Suprapubic skin (tissue), 4 donors: Measurements from ENCODE around the gene DNAAF8. TPM values are rescaled to one million over a fixed set of nuclear protein-coding genes. Genes with fewer than 3 reads are reported as not detected.

Experiments used
- DNase-seq, 2 donors: peaks; one replicate each; pipeline ENCODE4 v3.0.0-alpha.2; 2019; ENCODE audit warnings: low spot score in 2 of 2
- H3K27ac ChIP-seq: fragments of 200-600 bp; sonication (generic); one replicate; pipeline ENCODE4 v1.5.1; 2019
- H3K27me3 ChIP-seq: fragments of 200-600 bp; sonication (generic); one replicate; pipeline ENCODE4 v1.5.1; 2019
- H3K36me3 ChIP-seq: fragments of 200-600 bp; sonication (generic); one replicate; pipeline ENCODE4 v1.5.1; 2019
- H3K4me1 ChIP-seq: fragments of 200-600 bp; sonication (generic); one replicate; pipeline ENCODE4 v1.5.1; 2019
- H3K4me3 ChIP-seq: fragments of 200-600 bp; sonication (generic); one replicate; pipeline ENCODE4 v1.5.1; 2019; ENCODE audit warnings: mild to moderate bottlenecking
- H3K9me3 ChIP-seq: fragments of 200-600 bp; sonication (generic); one replicate; pipeline ENCODE4 v1.5.1; 2019
- CTCF ChIP-seq, 2 donors: fragments of 200-600 bp in 1 of 2; fragments of 450-650 bp in 1 of 2; sonication (generic) in 1 of 2; IDR thresholded peaks; one replicate each; pipeline ENCODE4 v1.5.1; 2016 to 2019; ENCODE audit warnings: antibody characterized with exemption in 2 of 2, mild to moderate bottlenecking in 1 of 2, moderate library complexity in 1 of 2
- EP300 ChIP-seq: sonication (generic); formaldehyde crosslinking; IDR thresholded peaks from one replicate; pipeline ENCODE4 v1.6.1; 2017; ENCODE audit warnings: antibody characterized with exemption
- POLR2A ChIP-seq, 2 donors: fragments of 450-650 bp; IDR thresholded peaks; one replicate each; pipeline ENCODE4 v1.6.1; 2017; ENCODE audit warnings: antibody characterized with exemption in 2 of 2, mild to moderate bottlenecking in 2 of 2, moderate library complexity in 2 of 2
- POLR2AphosphoS5 ChIP-seq, 3 donors: sonication (generic); formaldehyde crosslinking; IDR thresholded peaks; one replicate each; pipeline ENCODE4 v1.6.1; 2017; ENCODE audit warnings: antibody characterized with exemption in 3 of 3
- WGBS: methylation state at CpG from one replicate; pipeline ENCODE4 v1.1.5; 2018; 5-methylcytosine and 5-hydroxymethylcytosine counted together
- total RNA-seq, 4 donors: library from RNA; depleted of rRNA; stranded (reverse); fragments of >200 nt; gene quantifications; one replicate each; pipeline ENCODE4 v1.1.0, GENCODE V29; 2016

DNAAF8 gene
- 1 to 10 TPM in 2 of 4 donors, under 1 TPM in 1, not detected in 1; 0.36 to 1.7 (median 1.4) TPM for total RNA-seq

GRCh38 chr16:4734063-4734729 lies at the start of gene DNAAF8, which contains the start of gene ANKS3:
TSS of gene DNAAF8 (plus strand) at chr16:4734537. CDS start at chr16:4736515, 1,978 bp downstream.
TSS of gene ANKS3 (minus strand) at chr16:4734271. CDS start at chr16:4730149, 4,122 bp downstream.
- Histone ChIP-seq H3K27me3 (no peaks in the 10 kb centered on the region), H3K36me3 (peaks cover 14% of the 10 kb centered on the region), H3K27ac (peak within 1 kb of the TSS; percentile 81), H3K4me3 (peak within 1 kb of the TSS; percentile 94), H3K4me1 (peaks cover 18% of the 10 kb centered on the region), H3K9me3 (no peaks in the 10 kb centered on the region)
- DNase-seq, result peak; percentile 96 to 98
- WGBS, result under 1% methylated on average over 50 of the region's 70 CpGs
- TF ChIP-seq CTCF (IDR thresholded peaks at IDR 0.05) (no peak), POLR2AphosphoS5 (IDR thresholded peaks at IDR 0.05) (peak in 1 of 3 donors; percentile 44), EP300 (no peak), POLR2A (IDR thresholded peaks at IDR 0.05) (no peak)

GRCh38 chr16:4684763-4685162 lies 49.6 kb upstream of the DNAAF8 start:
- Histone ChIP-seq H3K36me3 (peaks cover 80% of the 10 kb centered on the region), H3K27ac (no peak overlapping the region), H3K27me3 (no peaks in the 10 kb centered on the region), H3K9me3 (no peaks in the 10 kb centered on the region), H3K4me1 (peaks cover 14% of the 10 kb centered on the region), H3K4me3 (no peak overlapping the region)
- TF ChIP-seq CTCF (IDR thresholded peaks at IDR 0.05), result no peak
- 83% methylated on average over 7 of the region's 13 CpGs for WGBS
- DNase-seq, result no peak

- WGBS, result 91% methylated on average over 10 of the region's 13 CpGs
- Histone ChIP-seq H3K36me3 (peaks cover 80% of the 10 kb centered on the region), H3K4me3 (no peak overlapping the region), H3K4me1 (peaks cover 9% of the 10 kb centered on the region), H3K27ac (no peak overlapping the region), H3K9me3 (no peaks in the 10 kb centered on the region), H3K27me3 (no peaks in the 10 kb centered on the region)
- TF ChIP-seq CTCF (IDR thresholded peaks at IDR 0.05), result no peak
- no peak for TF ChIP-seq EP300
- no peak for TF ChIP-seq POLR2A (IDR thresholded peaks at IDR 0.05)
- TF ChIP-seq POLR2AphosphoS5 (IDR thresholded peaks at IDR 0.05), result no peak
- no peak for DNase-seq
Measured at GRCh38 chr16:4685292-4685691, 49.0 kb upstream of the DNAAF8 start.

- DNase-seq, result no peak
- Histone ChIP-seq H3K36me3 (peaks cover 80% of the 10 kb centered on the region), H3K27me3 (no peaks in the 10 kb centered on the region), H3K4me1 (peaks cover 2% of the 10 kb centered on the region), H3K4me3 (no peak overlapping the region), H3K27ac (no peak overlapping the region), H3K9me3 (no peaks in the 10 kb centered on the region)
- 96% methylated on average over 38 of the region's 38 CpGs for WGBS
- no peak for TF ChIP-seq EP300
- no peak for TF ChIP-seq POLR2AphosphoS5 (IDR thresholded peaks at IDR 0.05)
- TF ChIP-seq POLR2A (IDR thresholded peaks at IDR 0.05), result no peak
- no peak for TF ChIP-seq CTCF (IDR thresholded peaks at IDR 0.05)
Measured at GRCh38 chr16:4685776-4686496, 48.4 kb upstream of the DNAAF8 start.

GRCh38 chr16:4686497-4687210 lies 47.7 kb upstream of the DNAAF8 start:
- H3K4me3 ChIP-seq, result no peak overlapping the region
- H3K9me3 ChIP-seq, result no peaks in the 10 kb centered on the region
- H3K27me3 ChIP-seq, result no peaks in the 10 kb centered on the region
- H3K27ac ChIP-seq, result no peak overlapping the region
- WGBS, result 85% methylated on average over 21 of the region's 27 CpGs
- TF ChIP-seq POLR2AphosphoS5 (IDR thresholded peaks at IDR 0.05) (no peak), CTCF (IDR thresholded peaks at IDR 0.05) (no peak), EP300 (no peak), POLR2A (IDR thresholded peaks at IDR 0.05) (no peak)
- no peaks in the 10 kb centered on the region for H3K4me1 ChIP-seq
- H3K36me3 ChIP-seq, result peaks cover 76% of the 10 kb centered on the region
- DNase-seq, result no peak
